Hematopoietic multipotent progenitor cell treated with erythropoietin and hydrocortisone succinate and interleukin-3 and kit ligand, for 15 days (in vitro differentiated cells): ENCODE results near the gene RIPOR3.
A peak's percentile ranks its signal among the peaks of the same experiment; 100 is the strongest.
"Not testable (repeated sequence)": the region's sequence is repeated elsewhere in the genome, so short reads cannot be mapped to it uniquely, and the experiment has no call there.

Experiments used
- DNase-seq: peaks from one replicate; pipeline ENCODE4 v3.0.0-alpha.2; 2015; ENCODE audit warnings: low spot score

RIPOR3 gene

DNA sequence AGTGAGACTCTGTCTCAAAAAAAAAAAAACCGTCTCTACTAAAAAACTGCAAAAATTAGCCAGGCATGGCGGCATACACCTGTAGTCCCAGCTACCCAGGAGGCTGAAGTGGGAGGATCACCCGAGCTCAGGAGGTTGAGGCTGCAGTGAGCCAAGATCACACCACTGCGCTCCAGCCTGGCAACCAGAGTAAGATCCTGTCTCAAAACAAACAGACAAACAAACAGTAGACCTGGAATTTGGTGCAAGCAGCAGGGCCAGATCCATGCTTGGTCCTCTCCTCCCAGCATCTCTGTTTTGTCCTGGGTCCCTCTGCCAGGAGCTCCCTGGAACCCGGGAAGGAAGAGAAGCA, 11.6 kb downstream of the RIPOR3 start:
- no peak for DNase-seq

GRCh38 chr20:50678169-50678898, 13.0 kb downstream of the RIPOR3 start:
- peak; percentile 63 for DNase-seq

- DNase-seq: no peak
These were observed 14.5 kb downstream of the RIPOR3 start for GRCh38 chr20:50676858-50677257.

- not testable (repeated sequence) for DNase-seq
These were observed 15.0 kb downstream of the RIPOR3 start for GRCh38 chr20:50676377-50676731.

- DNase-seq: no peak
These were observed 15.5 kb downstream of the RIPOR3 start for GRCh38 chr20:50675671-50676376.

- DNase-seq: no peak
These were observed 17.1 kb downstream of the RIPOR3 start for GRCh38 chr20:50674138-50674825.

GRCh38 chr20:50673466-50674137, 17.7 kb downstream of the RIPOR3 start:
- no peak for DNase-seq

DNA sequence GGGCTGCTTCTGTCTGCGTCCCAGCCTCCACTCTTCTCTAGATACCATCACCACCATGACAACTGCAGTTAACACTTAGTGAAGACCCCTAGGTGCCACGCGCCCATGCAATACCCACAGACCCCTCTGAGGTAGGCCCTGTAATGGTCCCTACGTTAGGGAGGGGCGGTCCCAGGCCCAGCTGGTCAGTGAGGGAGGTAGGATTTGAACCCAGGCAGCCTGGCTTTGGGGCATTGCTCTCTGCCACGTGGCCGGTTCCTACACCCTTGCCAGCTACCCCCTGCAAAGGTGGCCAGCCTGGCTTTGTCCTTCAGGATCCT, 18.2 kb downstream of the RIPOR3 start:
- no peak for DNase-seq

- no peak for DNase-seq
These were observed 18.8 kb downstream of the RIPOR3 start for GRCh38 chr20:50672400-50673145.

GRCh38 chr20:50671626-50672025, 19.7 kb downstream of the RIPOR3 start:
- DNase-seq: no peak

GRCh38 chr20:50671010-50671409, 20.3 kb downstream of the RIPOR3 start:
- not testable (repeated sequence) for DNase-seq

DNA sequence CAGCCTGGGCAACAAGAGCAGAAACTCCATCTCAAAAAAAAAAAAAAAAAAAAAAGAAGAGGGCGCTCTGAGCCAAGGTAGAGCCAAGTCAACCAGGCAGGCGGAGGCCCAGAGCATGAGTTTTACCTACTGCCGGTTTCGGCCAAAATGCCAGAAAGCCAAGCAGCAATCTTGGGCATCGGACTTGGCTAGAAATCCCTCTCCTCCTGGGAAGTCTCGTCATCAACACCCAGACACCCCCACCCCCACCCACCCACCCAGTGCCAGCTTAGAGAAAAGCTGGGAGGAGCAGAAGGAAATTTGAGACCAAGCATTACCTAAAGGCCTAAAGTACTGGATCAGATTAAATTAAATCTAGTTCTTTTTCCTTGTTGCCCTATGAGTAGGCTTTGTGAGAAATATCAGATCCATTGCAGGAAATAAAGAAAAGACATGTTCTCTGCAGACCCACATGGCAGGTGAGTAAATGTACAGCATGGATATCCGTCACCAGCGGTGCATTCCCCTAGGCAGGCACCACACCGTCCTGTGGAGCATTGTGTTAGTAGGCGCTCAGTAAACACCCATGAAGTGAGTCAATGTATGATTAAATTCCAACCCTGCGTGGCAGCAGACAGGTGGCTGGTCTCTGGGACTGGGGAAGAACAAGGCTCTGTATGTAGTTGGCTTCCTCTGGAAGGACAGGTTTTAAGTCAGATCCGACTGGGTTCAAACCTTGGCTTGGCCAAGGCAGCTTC, 21.0 kb downstream of the RIPOR3 start:
- no peak for DNase-seq

DNA sequence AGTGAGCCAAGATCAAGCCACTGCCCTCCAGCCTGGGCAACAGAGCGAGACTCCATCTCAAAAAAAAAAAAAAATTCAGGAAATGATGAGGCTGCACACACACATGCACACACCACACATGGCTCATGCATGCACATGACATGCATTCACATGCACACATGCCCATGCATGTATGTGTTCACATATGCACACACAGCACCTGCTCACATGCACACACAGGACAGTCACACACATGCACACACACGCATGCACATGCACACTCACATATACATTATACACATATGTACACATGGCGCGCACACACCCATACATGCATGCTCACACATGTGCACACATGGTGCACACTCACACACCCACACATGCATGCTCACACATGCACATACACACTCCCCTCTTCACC, 22.5 kb downstream of the RIPOR3 start:
- no peak for DNase-seq

- DNase-seq: no peak
These were observed 23.0 kb downstream of the RIPOR3 start for GRCh38 chr20:50668326-50668725.

DNA sequence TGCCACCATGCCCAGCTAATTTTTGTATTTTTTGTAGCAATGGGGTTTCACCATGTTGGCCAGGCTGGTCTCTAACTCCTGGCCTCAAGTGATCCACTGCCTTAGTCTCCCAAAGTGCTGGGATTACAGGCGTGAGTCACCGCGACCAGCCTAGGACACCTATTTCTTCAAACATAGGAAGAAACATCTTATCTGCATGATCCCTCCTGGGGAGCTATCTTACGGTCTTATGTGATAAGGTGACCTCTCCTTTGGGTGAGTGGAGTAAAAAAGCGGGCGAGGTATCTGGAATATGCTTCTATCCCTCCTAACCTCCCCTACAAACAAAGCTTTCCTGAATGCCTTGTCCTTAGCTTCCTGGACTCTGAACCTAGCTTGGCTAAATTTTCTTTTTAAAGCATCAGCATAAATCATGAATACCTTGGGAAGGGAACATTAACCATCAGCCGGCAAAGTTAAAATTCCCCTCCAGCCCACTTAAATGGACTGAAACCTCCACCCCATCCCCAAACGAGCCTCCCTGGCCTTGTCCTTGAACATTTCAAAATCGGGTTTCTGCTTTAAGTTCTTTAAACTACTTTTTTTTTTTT, 24.5 kb downstream of the RIPOR3 start:
- no peak for DNase-seq

GRCh38 chr20:50664254-50664653, 27.1 kb downstream of the RIPOR3 start:
- DNase-seq: no peak

DNA sequence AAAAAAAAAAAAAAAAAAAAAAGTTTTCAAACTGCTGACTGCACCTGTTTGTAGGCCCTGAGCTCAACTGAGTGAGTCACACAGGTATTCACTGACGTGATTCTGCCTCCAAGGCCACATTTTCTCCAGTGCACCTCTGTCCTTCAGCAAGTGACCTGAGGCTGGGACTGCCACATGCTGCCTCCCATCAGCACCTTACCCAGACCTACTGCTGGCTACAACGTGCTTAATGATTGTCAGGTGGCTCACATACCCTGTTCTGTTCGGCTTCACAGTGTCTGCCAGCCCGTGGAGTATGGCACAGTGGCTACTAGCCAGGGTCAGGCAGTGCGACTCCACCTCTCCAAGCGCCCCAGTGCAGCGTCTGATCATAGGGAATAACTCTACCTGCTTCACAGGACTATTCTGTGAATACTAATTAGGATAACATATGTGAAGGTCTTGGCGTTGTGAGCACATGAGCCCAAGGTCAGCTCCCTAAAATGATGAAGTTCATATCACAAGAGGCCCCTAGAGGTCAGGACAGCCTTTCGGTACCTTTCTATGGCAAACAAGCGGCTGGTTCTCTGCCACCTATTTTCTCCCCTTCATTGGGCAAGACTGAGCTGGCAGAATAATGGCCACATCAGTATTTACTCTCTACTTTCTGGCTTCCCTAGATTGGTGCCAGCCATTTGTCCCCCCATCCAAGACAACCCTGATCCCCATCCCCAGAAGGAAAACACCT, 28.1 kb downstream of the RIPOR3 start:
- DNase-seq: peak; percentile 33

- DNase-seq: no peak
These were observed 31.2 kb downstream of the RIPOR3 start for GRCh38 chr20:50659975-50660670.

DNA sequence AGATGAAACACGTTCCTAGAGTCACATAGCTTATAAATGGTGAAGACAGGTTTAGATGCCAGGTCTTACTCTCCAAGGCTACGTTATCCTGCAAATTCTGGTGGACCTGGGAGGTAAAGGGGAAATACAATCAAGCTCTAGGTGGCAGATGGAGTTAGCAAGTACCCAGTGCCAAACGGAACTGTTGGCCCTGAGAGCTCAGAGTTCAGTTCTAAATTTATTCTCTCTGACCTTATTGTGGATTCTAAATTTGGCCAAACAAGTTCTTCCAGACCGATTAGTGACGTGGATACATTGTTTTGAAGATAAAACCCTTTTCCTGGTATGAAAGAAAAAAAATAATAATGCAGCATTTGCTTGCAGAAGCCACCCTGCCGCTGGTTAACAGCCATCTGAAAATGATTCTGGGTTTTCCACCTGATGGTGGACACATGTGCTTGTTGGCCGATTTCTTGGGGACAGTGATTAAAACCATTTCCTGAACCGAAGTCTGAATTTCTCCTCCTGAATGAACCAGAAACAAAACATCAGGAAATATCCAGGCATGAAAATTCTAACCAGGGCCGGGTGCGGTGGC, 32.5 kb downstream of the RIPOR3 start:
- DNase-seq: no peak
